Kidney epithelial cell (primary cell): ENCODE measurements around the gene MAP3K9. TPM values are rescaled to one million over a fixed set of nuclear protein-coding genes. Genes with fewer than 3 reads are reported as not detected.

ENCODE experiments used
- DNase-seq: peaks from one replicate; pipeline ENCODE4 v3.0.0-alpha.2; 2010; ENCODE audit warnings: low read depth
- H3K27me3 ChIP-seq: 2 replicates; pipeline ENCODE4 v1.6.0; 2011; ENCODE audit warnings: low read length; ENCODE audit not compliant: control insufficient read depth, insufficient read depth
- H3K36me3 ChIP-seq: 2 replicates; pipeline ENCODE4 v1.5.1; 2011; ENCODE audit warnings: low read length; ENCODE audit not compliant: control insufficient read depth, insufficient read depth
- H3K4me3 ChIP-seq: 2 replicates; pipeline ENCODE4 v1.5.1; 2011; ENCODE audit warnings: low read depth, mild to moderate bottlenecking, control low read depth, low read length
- CTCF ChIP-seq: IDR thresholded peaks from 2 replicates; pipeline ENCODE4 v1.5.1; 2011; ENCODE audit warnings: mild to moderate bottlenecking, moderate library complexity, low read length, control low read depth, inconsistent platforms; ENCODE audit not compliant: insufficient read depth, poor library complexity, severe bottlenecking
- total RNA-seq: library from RNA; depleted of rRNA; stranded (reverse); fragments of >200 nt; gene quantifications from 2 replicates; pipeline ENCODE4 v1.2.3, GENCODE V29; 2015

The MAP3K9 gene
- total RNA-seq, 1 donor from 2014 or later = 10.4 TPM

- Histone ChIP-seq H3K36me3 (no peaks in the 10 kb centered on the region), H3K4me3 (no peak overlapping the region), H3K27me3 (no peaks in the 10 kb centered on the region)
- no peak for TF ChIP-seq CTCF
- DNase-seq = no peak
Observed at GRCh38 chr14:70779667-70780066, 29.6 kb downstream of the MAP3K9 start.

- Histone ChIP-seq H3K27me3 (no peaks in the 10 kb centered on the region), H3K36me3 (no peaks in the 10 kb centered on the region), H3K4me3 (no peak overlapping the region)
- DNase-seq = no peak
- no peak for TF ChIP-seq CTCF
Observed at GRCh38 chr14:70776197-70776596, 33.1 kb downstream of the MAP3K9 start.

- H3K4me3 ChIP-seq = no peak overlapping the region
- no peaks in the 10 kb centered on the region for H3K27me3 ChIP-seq
- DNase-seq = no peak
- H3K36me3 ChIP-seq = no peaks in the 10 kb centered on the region
- no peak for TF ChIP-seq CTCF
Observed at GRCh38 chr14:70773182-70773862, 36.0 kb downstream of the MAP3K9 start.

- Histone ChIP-seq H3K4me3 (no peak overlapping the region), H3K36me3 (no peaks in the 10 kb centered on the region), H3K27me3 (no peaks in the 10 kb centered on the region)
- no peak for TF ChIP-seq CTCF
- DNase-seq = no peak
Observed at GRCh38 chr14:70771781-70772212, 37.5 kb downstream of the MAP3K9 start.

GRCh38 chr14:70770490-70770889 lies 38.8 kb downstream of the MAP3K9 start:
- TF ChIP-seq CTCF = no peak
- Histone ChIP-seq H3K36me3 (no peaks in the 10 kb centered on the region), H3K4me3 (no peak overlapping the region), H3K27me3 (no peaks in the 10 kb centered on the region)
- DNase-seq = no peak

GRCh38 chr14:70759398-70759797 lies 49.9 kb downstream of the MAP3K9 start:
- H3K27me3 ChIP-seq = no peaks in the 10 kb centered on the region
- no peak for DNase-seq
- TF ChIP-seq CTCF = no peak
- no peaks in the 10 kb centered on the region for H3K36me3 ChIP-seq
- no peak overlapping the region for H3K4me3 ChIP-seq
